HepG2 (cell line): Measurements from ENCODE around the gene TNFSF12. TPM values are rescaled to one million over a fixed set of nuclear protein-coding genes. Genes with fewer than 3 reads are reported as not detected.
A peak's percentile ranks its signal among the peaks of the same experiment; 100 is the strongest.

Experiments
- CBX5 ChIP-seq: sonication (generic); formaldehyde crosslinking; IDR thresholded peaks from 2 replicates; pipeline ENCODE4 v1.4.0; 2020; ENCODE audit warnings: missing genetic modification reagents, borderline replicate concordance
- CENPX ChIP-seq: sonication (generic); formaldehyde crosslinking; IDR thresholded peaks from 2 replicates; pipeline ENCODE4 v1.9.0; 2021; ENCODE audit warnings: mild to moderate bottlenecking, missing genetic modification reagents, moderate library complexity
- EHMT2 ChIP-seq: fragments of 200-600 bp; sonication (generic); IDR thresholded peaks from 2 replicates; pipeline ENCODE4 v1.7.0; 2017; ENCODE audit warnings: antibody characterized with exemption, low read depth, low read length, borderline replicate concordance
- FOXM1 ChIP-seq: sonication (generic); formaldehyde crosslinking; IDR thresholded peaks from 2 replicates; pipeline ENCODE4 v1.5.0; 2020; ENCODE audit warnings: missing genetic modification reagents
- GTF2F1 ChIP-seq: fragments of 150-350 bp; IDR thresholded peaks from 2 replicates; pipeline ENCODE4 v1.6.1; 2014; ENCODE audit warnings: low read length
- HOXD1 ChIP-seq: sonication (generic); formaldehyde crosslinking; IDR thresholded peaks from 2 replicates; pipeline ENCODE4 v1.5.0; 2020; ENCODE audit warnings: missing genetic modification reagents
- KDM4B ChIP-seq: sonication (generic); formaldehyde crosslinking; IDR thresholded peaks from 2 replicates; pipeline ENCODE4 v1.4.0; 2020; ENCODE audit warnings: missing genetic modification reagents
- MAFG ChIP-seq: sonication (generic); formaldehyde crosslinking; IDR thresholded peaks from 2 replicates; pipeline ENCODE4 v1.5.1; 2020; ENCODE audit warnings: mild to moderate bottlenecking, missing genetic modification reagents
- MIER3 ChIP-seq: IDR thresholded peaks from 2 replicates; pipeline ENCODE4 v1.6.1; 2016; ENCODE audit warnings: missing compliant biosample characterization, borderline replicate concordance
- PHF21A ChIP-seq: sonication (generic); formaldehyde crosslinking; IDR thresholded peaks from 2 replicates; pipeline ENCODE4 v1.5.0; 2020; ENCODE audit warnings: mild to moderate bottlenecking, missing genetic modification reagents
- PLRG1 ChIP-seq: fragments of 450-650 bp; conservative IDR thresholded peaks from 2 replicates; pipeline ENCODE4 v1.6.1; 2016
- POLR2AphosphoS2 ChIP-seq: IDR thresholded peaks from 2 replicates; pipeline ENCODE4 v1.6.1; 2011; ENCODE audit warnings: low read depth, low read length, improper control_type of control experiment
- ZEB1 ChIP-seq: IDR thresholded peaks from 2 replicates; pipeline ENCODE4 v1.6.1; 2012; ENCODE audit warnings: mild to moderate bottlenecking, low read depth, inconsistent platforms; ENCODE audit not compliant: insufficient replicate concordance
- ZFP41 ChIP-seq: sonication (generic); formaldehyde crosslinking; IDR thresholded peaks from 2 replicates; pipeline ENCODE4 v1.4.0; 2020; ENCODE audit warnings: mild to moderate bottlenecking, missing genetic modification reagents, borderline replicate concordance
- ZNF230 ChIP-seq: sonication (generic); formaldehyde crosslinking; IDR thresholded peaks from 2 replicates; pipeline ENCODE4 v1.4.0; 2020; ENCODE audit warnings: mild to moderate bottlenecking, missing genetic modification reagents
- ZNF331 ChIP-seq: sonication (generic); formaldehyde crosslinking; IDR thresholded peaks from 2 replicates; pipeline ENCODE4 v1.4.0; 2020; ENCODE audit warnings: missing genetic modification reagents
- ZNF441 ChIP-seq: sonication (generic); formaldehyde crosslinking; IDR thresholded peaks from 2 replicates; pipeline ENCODE4 v1.7.0; 2021; ENCODE audit warnings: missing genetic modification reagents, borderline replicate concordance
- ZNF709 ChIP-seq: sonication (generic); formaldehyde crosslinking; IDR thresholded peaks from 2 replicates; pipeline ENCODE4 v1.5.0; 2020; ENCODE audit warnings: mild to moderate bottlenecking, missing genetic modification reagents
- ZSCAN25 ChIP-seq: sonication (generic); formaldehyde crosslinking; IDR thresholded peaks from 2 replicates; pipeline ENCODE4 v1.8.0; 2022; ENCODE audit warnings: mild to moderate bottlenecking, missing genetic modification reagents
- polyA plus RNA-seq, 8 experiments: library from polyadenylated mRNA; depleted of rRNA in 3 of 8; stranded (reverse) in 7 of 8; unstranded in 1 of 8; fragments of >200 nt; fragmentation: Illumina TruSeq in 4 of 8; extraction: Trizol in 4 of 8; gene quantifications; 2 replicates each; pipeline versions ENCODE4 v1.2.1 to v1.2.3, GENCODE V29; 2011 to 2016; ENCODE audit warnings: low read depth in 4 of 8, missing spikeins in 1 of 8, mixed read lengths in 1 of 8; ENCODE audit not compliant: insufficient read depth in 1 of 8
- total RNA-seq, 5 experiments: library from RNA; depleted of rRNA; stranded (reverse); fragments of >200 nt; fragmentation: Illumina TruSeq; extraction: Trizol; gene quantifications; 2 replicates each; pipeline ENCODE4 v1.2.3, GENCODE V29; 2016; ENCODE audit warnings: low read depth in 1 of 5
- TF ChIP-seq, protein P1 (sequence below): sonication (generic); formaldehyde crosslinking; IDR thresholded peaks from 2 replicates; pipeline ENCODE4 v1.5.0; 2020; ENCODE audit warnings: missing genetic modification reagents
- TF ChIP-seq, protein P2 (sequence below): sonication (generic); formaldehyde crosslinking; IDR thresholded peaks from 2 replicates; pipeline ENCODE4 v1.4.0; 2020; ENCODE audit warnings: missing genetic modification reagents, borderline replicate concordance
- TF ChIP-seq, protein P3 (sequence below): sonication (generic); formaldehyde crosslinking; IDR thresholded peaks from 2 replicates; pipeline ENCODE4 v1.4.0; 2020; ENCODE audit warnings: missing genetic modification reagents
- TF ChIP-seq, protein P4 (sequence below): sonication (generic); formaldehyde crosslinking; IDR thresholded peaks from 2 replicates; pipeline ENCODE4 v1.5.1; 2020; ENCODE audit warnings: mild to moderate bottlenecking, missing genetic modification reagents, moderate library complexity

Gene TNFSF12
- total and polyA plus RNA-seq, 2 of the 13 experiments (the other 11 are each of a cell fraction or from before 2014, with no cell fraction given) = 0.93 to 7.2 TPM

DNA sequence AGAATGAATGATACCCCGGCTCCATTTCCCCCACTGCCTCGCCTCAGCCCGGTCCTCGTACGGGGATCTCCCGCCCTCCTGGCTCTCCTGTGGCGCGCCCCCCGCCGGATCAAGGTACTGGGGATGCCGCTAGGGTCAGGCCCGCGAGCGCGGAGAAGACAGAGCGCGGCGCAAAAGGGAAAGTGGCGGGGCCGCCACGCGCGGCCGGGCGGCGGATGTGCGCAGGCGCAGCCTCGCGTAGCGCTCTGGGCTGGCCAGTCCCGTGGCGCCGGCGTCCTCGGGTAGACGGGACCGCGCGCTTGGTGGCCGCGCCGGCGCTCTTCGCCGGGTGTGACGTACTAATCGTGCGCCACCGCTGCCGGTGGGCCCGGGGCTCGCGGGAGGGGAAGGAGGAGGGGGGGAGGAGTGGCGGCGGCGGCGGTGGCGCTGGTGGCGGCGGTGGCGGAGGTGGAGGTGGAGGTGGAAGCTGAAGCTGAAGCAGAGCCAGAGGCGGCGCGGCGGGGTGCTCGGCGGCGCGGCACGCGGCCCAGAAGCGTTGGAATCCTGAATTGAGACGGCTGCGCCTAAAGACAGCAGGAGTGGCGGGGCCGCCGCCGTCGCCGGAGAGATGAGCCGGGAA is 12.8 kb downstream of the TNFSF12 start, which contains the start of gene SENP3 (continued):
- TF ChIP-seq, protein P1, sequence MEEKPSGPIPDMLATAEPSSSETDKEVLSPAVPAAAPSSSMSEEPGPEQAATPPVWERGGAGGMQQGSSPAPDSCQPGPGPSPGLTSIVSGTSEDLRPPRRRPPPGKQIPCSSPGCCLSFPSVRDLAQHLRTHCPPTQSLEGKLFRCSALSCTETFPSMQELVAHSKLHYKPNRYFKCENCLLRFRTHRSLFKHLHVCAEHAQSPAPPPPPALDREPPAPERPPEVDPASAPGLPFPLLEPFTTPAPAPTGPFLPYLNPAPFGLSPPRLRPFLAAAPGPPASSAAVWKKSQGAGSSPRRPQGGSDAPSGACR (CRISPR knock-in tag) = no peak
- TF ChIP-seq ZNF441 (no peak), KDM4B (CRISPR knock-in tag) (no peak), HOXD1 (CRISPR knock-in tag) (no peak), PLRG1 (no peak), MAFG (no peak), GTF2F1 (no peak), MIER3 (CRISPR knock-in tag) (no peak), ZNF331 (CRISPR knock-in tag) (no peak), POLR2AphosphoS2 (no peak), ZNF230 (CRISPR knock-in tag) (0 out of 2 replicates have a peak, but pooled peaks have one; percentile 63), EHMT2 (no peak), CENPX (no peak), ZSCAN25 (CRISPR knock-in tag) (no peak), PHF21A (CRISPR knock-in tag) (no peak), ZNF709 (CRISPR knock-in tag) (no peak; the same call in 1 of the 2 replicates), ZFP41 (CRISPR knock-in tag) (no peak), CBX5 (no peak), ZEB1 (no peak), FOXM1 (CRISPR knock-in tag) (no peak)
- TF ChIP-seq, protein P2, sequence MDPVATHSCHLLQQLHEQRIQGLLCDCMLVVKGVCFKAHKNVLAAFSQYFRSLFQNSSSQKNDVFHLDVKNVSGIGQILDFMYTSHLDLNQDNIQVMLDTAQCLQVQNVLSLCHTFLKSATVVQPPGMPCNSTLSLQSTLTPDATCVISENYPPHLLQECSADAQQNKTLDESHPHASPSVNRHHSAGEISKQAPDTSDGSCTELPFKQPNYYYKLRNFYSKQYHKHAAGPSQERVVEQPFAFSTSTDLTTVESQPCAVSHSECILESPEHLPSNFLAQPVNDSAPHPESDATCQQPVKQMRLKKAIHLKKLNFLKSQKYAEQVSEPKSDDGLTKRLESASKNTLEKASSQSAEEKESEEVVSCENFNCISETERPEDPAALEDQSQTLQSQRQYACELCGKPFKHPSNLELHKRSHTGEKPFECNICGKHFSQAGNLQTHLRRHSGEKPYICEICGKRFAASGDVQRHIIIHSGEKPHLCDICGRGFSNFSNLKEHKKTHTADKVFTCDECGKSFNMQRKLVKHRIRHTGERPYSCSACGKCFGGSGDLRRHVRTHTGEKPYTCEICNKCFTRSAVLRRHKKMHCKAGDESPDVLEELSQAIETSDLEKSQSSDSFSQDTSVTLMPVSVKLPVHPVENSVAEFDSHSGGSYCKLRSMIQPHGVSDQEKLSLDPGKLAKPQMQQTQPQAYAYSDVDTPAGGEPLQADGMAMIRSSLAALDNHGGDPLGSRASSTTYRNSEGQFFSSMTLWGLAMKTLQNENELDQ (CRISPR knock-in tag) = no peak
- TF ChIP-seq, protein P3, sequence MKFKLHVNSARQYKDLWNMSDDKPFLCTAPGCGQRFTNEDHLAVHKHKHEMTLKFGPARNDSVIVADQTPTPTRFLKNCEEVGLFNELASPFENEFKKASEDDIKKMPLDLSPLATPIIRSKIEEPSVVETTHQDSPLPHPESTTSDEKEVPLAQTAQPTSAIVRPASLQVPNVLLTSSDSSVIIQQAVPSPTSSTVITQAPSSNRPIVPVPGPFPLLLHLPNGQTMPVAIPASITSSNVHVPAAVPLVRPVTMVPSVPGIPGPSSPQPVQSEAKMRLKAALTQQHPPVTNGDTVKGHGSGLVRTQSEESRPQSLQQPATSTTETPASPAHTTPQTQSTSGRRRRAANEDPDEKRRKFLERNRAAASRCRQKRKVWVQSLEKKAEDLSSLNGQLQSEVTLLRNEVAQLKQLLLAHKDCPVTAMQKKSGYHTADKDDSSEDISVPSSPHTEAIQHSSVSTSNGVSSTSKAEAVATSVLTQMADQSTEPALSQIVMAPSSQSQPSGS (CRISPR knock-in tag) = no peak
- TF ChIP-seq, protein P4, sequence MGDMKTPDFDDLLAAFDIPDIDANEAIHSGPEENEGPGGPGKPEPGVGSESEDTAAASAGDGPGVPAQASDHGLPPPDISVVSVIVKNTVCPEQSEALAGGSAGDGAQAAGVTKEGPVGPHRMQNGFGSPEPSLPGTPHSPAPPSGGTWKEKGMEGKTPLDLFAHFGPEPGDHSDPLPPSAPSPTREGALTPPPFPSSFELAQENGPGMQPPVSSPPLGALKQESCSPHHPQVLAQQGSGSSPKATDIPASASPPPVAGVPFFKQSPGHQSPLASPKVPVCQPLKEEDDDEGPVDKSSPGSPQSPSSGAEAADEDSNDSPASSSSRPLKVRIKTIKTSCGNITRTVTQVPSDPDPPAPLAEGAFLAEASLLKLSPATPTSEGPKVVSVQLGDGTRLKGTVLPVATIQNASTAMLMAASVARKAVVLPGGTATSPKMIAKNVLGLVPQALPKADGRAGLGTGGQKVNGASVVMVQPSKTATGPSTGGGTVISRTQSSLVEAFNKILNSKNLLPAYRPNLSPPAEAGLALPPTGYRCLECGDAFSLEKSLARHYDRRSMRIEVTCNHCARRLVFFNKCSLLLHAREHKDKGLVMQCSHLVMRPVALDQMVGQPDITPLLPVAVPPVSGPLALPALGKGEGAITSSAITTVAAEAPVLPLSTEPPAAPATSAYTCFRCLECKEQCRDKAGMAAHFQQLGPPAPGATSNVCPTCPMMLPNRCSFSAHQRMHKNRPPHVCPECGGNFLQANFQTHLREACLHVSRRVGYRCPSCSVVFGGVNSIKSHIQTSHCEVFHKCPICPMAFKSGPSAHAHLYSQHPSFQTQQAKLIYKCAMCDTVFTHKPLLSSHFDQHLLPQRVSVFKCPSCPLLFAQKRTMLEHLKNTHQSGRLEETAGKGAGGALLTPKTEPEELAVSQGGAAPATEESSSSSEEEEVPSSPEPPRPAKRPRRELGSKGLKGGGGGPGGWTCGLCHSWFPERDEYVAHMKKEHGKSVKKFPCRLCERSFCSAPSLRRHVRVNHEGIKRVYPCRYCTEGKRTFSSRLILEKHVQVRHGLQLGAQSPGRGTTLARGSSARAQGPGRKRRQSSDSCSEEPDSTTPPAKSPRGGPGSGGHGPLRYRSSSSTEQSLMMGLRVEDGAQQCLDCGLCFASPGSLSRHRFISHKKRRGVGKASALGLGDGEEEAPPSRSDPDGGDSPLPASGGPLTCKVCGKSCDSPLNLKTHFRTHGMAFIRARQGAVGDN = peak; percentile 82
